Ureter (tissue), 1 donor: ENCODE data around the gene KISS1. TPM values are rescaled to one million over a fixed set of nuclear protein-coding genes. Genes with fewer than 3 reads are reported as not detected.
A peak's percentile ranks its signal among the peaks of the same experiment; 100 is the strongest.

Experiments used
- DNase-seq: peaks from one replicate; pipeline ENCODE4 v3.0.0-alpha.2; 2020; ENCODE audit warnings: low spot score
- total RNA-seq: library from RNA; stranded (reverse); gene quantifications from one replicate; pipeline ENCODE4 v1.2.4, GENCODE V29; 2023
- donor health status: DM: yes; HTN: yes; CAD: no.

Gene KISS1
- total RNA-seq, 1 donor from 2014 or later, result 1.4 TPM

- DNase-seq, result no peak
These were observed 4.2 kb downstream of the KISS1 start for GRCh38 chr1:204192046-204192445.

GRCh38 chr1:204191456-204191855 lies 4.8 kb downstream of the KISS1 start:
- DNase-seq, result no peak

DNA sequence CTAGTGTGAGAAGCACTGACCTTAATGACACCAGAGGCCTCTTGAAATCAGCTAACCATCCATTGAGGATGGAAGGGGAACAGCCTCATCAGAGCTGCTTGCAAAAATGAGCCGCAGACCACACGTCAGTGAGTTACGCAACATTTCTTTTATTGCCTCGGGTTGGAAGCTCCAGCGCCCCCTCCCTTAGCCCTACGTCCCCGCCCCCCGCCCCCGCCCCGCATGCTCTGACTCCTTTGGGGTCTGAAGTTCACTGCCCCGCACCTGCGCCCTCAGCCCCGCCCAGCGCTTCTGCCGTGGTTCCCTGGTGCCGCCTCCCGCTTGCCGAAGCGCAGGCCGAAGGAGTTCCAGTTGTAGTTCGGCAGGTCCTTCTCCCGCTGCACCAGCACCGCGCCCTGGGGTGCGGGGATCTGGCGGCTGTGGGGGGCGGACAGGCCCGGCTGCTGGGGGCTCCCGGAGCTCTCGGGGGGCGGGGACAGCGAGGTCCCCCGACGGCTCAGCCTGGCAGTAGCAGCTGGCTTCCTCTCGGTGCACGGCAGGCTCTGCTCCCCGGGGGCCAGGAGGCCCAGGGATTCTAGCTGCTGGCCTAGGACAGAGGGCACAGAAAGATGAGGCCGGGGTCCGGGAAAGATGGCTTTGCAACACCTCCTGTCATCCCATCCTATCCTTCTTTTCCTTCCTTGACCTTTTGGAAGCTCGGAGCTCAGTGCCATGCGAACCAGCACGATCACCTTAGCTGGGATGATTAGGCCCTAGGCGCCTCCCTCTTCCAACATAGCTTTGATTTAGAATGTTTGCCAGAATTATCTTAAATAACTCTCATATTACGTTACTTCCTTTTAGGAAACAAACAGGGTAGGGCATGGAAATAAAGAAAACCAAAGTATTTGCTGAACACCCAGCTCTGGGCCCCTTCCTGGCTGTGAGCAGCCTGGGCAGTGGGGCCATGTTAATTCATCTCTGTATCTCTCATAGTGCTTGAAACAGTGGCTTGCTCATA lies 5.8 kb downstream of the KISS1 start:
- DNase-seq, result no peak

GRCh38 chr1:204188959-204189639 lies 7.2 kb downstream of the KISS1 start:
- DNase-seq, result no peak

GRCh38 chr1:204186597-204186996 lies 9.7 kb downstream of the KISS1 start:
- no peak for DNase-seq

GRCh38 chr1:204181116-204181515 lies 15.2 kb downstream of the KISS1 start:
- no peak for DNase-seq

DNA sequence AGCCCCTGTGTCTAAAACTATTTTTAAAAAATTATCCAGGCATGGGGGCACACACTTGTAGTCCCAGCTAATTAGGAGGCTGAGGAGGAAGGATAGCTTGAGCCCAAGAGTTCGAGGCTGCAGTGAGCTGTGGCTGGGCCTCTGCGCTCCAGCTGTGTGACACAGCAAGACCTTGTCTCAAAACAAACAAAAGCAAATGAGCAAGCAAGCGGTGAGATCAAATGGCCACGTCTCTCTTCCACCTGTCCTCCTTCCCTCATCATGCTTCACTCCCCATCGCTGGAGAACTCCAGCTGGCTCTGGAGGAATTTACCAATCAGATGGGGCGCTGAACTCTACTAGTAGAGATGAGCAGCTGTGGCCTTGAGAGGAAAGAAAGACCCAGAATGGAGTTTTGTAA lies 16.2 kb downstream of the KISS1 start:
- no peak for DNase-seq

- no peak for DNase-seq
These were observed 17.6 kb downstream of the KISS1 start for GRCh38 chr1:204178487-204179281.

GRCh38 chr1:204177133-204177532 lies 19.2 kb downstream of the KISS1 start:
- DNase-seq, result no peak

DNA sequence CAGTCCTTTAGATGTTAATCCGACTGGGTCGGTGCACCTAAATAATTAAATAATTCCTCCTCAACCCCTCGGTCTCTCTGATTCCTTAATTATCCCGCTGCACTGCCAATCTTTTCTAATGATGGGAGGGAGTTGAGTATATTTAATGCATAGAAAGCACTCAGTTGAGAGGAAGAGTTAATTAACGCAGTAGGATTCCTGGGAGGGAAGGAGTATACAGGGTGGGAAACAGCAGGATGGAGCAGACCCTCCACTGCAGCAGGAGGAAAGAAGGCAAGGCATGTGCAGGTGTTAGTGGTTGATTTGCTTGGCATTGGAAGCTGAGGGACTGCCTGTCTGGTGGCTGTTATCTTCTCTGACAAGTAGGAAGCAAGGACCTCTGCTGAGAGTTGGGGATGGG lies 20.2 kb downstream of the KISS1 start:
- DNase-seq, result no peak

DNA sequence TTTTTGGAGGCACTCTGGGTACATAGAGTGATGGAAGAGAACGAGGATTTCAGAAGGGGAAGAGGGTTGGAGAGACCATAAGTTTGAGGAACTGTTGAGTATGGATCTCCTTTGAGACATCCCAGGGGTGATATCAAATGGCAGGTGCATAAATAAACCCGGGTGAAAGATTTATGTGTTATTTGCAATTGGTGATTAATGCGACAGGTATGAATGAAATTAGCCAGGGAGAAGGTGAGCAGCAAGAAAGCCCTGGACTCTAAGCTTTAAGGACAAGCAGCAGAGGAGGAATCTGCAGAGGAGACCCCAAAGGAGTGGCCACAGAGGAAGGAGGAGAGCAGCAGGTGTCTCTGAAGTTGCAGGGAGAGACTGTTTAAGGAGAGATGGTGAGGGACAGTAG lies 21.3 kb downstream of the KISS1 start:
- DNase-seq, result no peak

DNA sequence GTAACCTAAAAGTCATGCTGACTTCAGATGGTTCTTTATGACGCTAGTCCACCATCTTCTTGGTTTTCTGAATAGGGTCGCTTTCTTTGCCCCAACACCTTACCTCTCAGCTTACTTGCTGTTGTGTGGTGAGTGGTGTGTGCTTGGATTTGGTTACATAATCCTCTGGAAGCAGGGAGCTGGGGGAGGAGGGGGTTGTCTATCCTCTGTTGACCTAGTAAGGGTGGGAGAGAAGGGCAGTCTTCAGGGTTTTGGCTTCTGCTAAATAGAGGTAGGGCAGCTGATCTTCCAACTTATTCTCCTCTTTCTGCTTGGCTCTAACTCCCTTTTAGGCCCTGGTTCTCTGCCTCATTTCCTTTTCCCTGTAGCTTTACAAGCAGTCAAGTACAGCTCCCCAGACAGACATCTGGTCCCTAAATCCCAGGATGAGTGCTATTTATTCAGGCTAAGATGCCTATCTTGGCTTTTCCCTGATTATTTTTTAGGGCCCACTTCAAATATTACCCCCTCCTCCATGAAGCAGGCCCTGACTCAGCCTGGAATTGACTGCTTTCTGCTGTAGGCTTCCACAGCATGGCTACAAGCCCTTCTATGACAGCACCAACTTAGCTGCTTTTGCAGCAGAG lies 23.8 kb downstream of the KISS1 start:
- DNase-seq, result no peak

GRCh38 chr1:204171751-204172178 lies 24.5 kb downstream of the KISS1 start:
- no peak for DNase-seq

GRCh38 chr1:204170494-204171155 lies 25.7 kb downstream of the KISS1 start:
- DNase-seq, result no peak

DNA sequence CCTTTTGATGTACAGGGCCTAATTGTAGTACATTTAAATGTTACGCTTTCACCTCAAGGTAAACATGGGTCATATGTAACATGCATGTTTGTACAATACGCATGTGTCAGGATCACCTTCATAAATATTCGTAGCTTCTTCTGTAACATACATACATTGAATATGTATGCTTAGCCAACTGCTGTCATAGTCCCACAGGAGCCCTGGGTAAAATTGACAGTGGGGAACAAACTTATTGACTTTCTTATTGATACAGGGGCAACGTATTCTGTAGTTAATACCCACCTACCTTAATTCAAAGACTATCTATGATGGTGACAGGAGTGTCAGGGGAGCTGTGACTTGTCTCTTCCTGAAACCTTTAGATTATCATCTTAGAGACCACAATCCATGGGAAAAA lies 26.4 kb downstream of the KISS1 start:
- DNase-seq, result no peak

DNA sequence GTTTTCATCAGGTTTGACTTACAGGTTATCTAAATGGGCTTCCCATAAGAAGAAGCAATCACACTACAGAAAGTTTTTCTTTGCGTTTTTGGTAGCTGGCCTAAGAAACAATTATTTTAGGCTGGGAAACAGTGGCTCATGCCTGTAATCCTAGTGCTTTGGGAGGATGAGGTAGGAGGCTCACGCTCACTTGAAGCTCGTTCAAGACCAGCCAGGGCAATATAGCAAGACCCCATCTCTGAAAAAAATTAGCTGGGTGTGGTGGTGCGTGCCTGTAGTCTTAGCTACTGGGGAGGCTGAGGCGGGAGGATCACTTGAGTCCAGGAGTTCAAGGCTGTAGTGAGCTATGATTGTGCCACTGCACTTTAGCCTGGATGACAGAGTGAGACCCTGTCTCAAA lies 28.6 kb downstream of the KISS1 start:
- no peak for DNase-seq

GRCh38 chr1:204166219-204166618 lies 30.1 kb downstream of the KISS1 start, which contains the start of gene REN:
Gene REN, minus strand, starts transcription at chr1:204166337. Its CDS starts 44 bp downstream, at chr1:204166293.
- DNase-seq, result no peak

DNA sequence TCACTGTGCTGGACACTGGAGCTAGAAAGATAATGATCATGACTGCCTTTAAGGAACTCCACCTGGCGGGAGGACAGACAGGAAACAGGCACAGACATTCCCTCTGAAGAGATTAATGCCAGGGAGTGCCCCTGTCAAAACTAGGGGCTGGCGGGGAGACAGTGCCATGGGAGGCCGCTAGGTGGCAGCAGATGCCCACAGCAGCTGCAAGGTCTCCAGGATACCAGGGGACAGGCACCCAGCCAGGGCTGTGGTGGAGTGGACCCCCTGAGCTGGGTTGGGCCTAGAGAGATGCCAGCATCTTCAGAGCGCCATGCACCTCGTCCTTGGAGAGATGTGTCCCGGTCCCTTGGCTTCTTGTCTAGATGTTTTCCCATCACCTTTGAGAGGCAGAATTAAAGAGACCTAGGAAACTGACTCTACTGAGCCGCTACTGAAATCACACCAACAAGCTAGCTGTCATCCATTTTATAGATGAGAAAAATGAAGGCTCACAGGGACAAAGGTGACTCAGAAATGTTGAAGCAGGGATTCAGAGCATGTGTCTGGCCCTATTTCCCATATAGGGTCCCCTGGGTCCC lies 33.7 kb downstream of the KISS1 start:
- peak; percentile 89 for DNase-seq

DNA sequence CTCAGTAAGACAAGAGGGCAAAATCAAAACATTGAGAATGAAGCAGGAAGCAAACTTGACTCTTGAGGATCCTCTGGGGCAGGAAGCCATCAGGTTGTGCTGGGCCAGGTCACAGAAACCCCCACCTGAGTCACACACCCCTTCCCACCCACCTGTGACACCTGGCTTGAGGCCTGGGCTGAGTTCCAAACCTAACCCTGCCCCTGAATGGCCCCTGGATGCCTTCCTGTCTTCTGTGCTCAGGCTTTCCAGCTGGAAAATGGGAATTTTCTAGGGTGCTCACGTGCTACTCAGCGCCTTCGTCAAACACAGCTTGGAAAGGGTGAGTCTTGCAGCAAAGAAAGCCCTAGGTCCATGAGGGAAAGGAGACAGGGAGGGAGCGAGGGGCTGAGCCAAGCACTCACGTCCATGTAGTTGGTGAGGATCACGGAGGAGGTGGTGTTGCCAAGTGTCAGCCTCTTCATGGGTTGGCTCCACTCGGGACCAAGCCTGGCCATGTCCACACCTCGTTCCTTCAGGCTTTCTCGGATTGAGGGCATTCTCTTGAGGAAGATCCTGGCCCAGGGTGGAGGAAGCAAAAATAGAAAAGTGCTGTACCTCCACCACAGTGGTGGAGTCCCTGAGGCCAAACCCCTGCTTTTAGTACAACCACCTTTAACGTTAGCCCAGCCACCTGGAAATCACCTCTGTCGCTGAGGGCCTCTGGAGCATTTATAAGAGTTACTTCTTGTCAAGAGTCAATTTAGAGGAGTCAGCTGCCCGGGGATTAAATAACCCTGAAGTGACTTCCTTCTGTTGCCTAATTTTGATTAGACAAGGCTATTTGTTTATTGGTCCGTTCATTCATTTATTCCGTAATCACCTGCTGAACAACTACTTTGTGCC lies 34.4 kb downstream of the KISS1 start:
- no peak for DNase-seq

- DNase-seq, result no peak
These were observed 38.3 kb downstream of the KISS1 start for GRCh38 chr1:204157962-204158361.
